AG10803 (cell line): ENCODE data around the gene PIGO.

Experiments
- DNase-seq: peaks from one replicate; pipeline ENCODE4 v3.0.0; 2010; ENCODE audit warnings: low read depth
- H3K4me3 ChIP-seq: 2 replicates; pipeline ENCODE4 v1.5.1; 2011; ENCODE audit warnings: mild to moderate bottlenecking, low read length, control low read depth
- TF ChIP-seq, protein P1 (sequence below): conservative IDR thresholded peaks from 2 replicates; pipeline ENCODE4 v1.5.1; 2011; ENCODE audit warnings: mild to moderate bottlenecking, low read length, control low read depth, inconsistent platforms

PIGO gene

DNA sequence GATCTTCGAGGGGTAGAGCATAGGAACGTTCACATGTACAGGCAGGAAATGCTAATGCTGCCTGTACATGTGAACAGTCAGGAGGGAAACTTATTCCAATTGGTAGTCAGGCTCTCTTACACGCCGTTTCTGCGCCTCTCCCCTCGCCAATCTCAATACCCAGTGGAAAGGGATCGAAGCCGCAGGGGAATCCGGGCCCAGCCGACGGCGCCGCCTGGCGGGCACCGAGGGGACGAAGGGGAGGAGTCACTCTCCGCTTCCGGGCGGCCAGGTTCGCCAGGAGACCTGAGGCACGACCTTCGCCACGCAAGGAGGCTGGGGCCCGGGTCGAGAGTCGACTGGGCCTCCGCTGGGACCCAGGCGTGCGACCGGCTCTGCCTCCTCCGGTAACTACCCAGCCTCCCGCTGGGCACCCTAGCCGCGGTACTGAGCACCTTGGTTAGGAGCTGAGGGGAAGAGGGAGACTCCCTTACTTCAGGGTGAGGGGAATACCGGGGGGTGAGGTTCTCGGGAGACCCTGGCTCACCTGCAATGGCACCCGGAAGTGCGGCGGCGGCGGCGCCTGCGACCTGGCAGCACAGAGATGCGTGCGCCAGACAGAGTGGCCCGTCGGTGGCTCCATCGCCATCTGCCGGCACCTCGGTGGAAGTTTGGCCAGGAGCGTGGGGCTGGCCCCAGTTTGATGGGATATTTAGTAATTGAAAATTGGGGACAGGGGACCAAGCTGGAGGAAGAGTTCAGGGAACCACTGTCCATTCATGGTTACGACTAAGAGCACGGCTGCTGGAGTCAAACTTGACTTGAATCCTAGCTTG lies at the start of gene PIGO:
PIGO (minus strand) TSS at position 557 of the 815 bp plus-strand sequence. CDS start 1,026 bp downstream, outside the sequence.
- H3K4me3 ChIP-seq: peak within 1 kb of the TSS; percentile 100
- TF ChIP-seq, protein P1, sequence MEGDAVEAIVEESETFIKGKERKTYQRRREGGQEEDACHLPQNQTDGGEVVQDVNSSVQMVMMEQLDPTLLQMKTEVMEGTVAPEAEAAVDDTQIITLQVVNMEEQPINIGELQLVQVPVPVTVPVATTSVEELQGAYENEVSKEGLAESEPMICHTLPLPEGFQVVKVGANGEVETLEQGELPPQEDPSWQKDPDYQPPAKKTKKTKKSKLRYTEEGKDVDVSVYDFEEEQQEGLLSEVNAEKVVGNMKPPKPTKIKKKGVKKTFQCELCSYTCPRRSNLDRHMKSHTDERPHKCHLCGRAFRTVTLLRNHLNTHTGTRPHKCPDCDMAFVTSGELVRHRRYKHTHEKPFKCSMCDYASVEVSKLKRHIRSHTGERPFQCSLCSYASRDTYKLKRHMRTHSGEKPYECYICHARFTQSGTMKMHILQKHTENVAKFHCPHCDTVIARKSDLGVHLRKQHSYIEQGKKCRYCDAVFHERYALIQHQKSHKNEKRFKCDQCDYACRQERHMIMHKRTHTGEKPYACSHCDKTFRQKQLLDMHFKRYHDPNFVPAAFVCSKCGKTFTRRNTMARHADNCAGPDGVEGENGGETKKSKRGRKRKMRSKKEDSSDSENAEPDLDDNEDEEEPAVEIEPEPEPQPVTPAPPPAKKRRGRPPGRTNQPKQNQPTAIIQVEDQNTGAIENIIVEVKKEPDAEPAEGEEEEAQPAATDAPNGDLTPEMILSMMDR: peak; percentile 78
- DNase-seq: peak; percentile 78

DNA sequence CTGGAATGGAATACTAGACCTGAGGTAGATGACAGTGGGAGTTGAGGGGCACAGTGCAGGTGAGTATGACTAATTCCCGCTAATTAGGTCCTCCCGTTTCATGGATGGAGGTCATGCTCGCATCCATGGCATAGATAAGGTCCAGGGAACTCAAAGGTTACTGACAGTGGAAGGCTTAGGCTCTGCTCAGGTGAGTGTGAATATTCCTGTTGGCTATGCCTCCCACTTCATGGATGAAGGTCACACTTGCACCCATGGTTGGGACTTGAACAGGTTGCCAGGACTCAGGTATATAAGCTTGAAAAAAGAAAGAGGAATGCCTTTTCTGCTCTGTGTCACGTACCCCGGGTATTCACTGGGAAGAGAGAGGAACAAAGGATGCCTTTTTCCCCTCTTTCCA lies 45.6 kb upstream of the PIGO start:
- TF ChIP-seq, protein P1: no peak
- no peak overlapping the region for H3K4me3 ChIP-seq
- no peak for DNase-seq

DNA sequence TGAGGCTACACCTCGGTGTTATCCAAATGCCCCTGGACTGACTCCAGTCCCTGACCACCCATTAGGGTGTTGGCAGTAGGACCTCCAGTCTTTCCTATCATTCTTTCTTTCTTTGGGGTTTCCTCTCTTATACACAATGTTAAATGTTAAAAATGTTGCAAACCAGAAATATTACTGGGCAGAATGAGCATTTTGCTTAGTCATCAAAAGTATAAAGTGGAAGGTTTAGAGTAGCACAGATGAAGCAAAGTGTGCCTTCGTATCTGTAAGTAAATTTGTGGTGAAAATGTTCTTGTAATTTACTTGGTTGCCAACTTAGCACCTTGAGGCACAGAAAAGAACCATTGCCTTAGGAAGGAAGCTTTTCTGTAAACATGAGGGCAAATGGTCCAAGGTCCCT lies 43.7 kb upstream of the PIGO start:
- no peak overlapping the region for H3K4me3 ChIP-seq
- DNase-seq: no peak
- TF ChIP-seq, protein P1: no peak

DNA sequence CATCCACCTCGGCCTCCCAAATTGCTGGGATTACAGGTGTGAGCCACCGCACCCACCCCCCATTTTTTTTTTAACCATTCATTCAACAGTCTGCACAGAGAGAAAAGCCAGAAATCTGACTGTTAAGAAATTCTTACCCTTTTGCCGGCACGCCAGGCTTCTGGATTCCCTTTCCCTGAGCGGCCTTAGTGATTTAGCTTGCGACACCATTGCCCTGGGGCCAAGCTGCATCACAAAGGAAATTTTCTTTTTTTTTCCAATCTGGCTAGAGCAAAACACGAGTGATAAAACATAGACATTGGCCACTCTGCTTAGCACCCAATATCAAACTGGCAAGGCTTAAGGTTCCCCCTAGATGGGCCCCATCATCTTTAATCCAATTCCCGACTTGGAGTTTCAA lies 40.5 kb upstream of the PIGO start:
- H3K4me3 ChIP-seq: no peak overlapping the region
- DNase-seq: no peak
- TF ChIP-seq, protein P1: no peak

DNA sequence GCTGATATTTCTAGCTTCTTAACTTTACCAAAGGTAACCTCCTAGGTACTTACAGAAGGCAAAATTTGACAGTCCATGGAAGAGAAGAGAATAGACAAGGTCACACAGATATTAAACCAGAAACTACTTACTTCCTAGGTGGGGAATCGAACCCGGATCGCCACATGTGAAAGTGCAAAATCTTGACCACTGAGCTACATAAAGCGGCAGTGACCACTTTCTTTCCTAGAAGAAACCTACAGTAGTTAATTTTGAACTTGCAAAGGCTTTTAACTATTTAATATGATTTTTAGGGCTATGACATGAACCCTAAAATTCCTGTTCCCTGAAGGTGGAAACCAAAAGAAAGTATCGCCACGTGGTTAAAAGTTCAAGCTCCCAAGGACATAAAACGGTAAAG lies 39.6 kb upstream of the PIGO start:
- DNase-seq: no peak
- TF ChIP-seq, protein P1: no peak
- no peak overlapping the region for H3K4me3 ChIP-seq

DNA sequence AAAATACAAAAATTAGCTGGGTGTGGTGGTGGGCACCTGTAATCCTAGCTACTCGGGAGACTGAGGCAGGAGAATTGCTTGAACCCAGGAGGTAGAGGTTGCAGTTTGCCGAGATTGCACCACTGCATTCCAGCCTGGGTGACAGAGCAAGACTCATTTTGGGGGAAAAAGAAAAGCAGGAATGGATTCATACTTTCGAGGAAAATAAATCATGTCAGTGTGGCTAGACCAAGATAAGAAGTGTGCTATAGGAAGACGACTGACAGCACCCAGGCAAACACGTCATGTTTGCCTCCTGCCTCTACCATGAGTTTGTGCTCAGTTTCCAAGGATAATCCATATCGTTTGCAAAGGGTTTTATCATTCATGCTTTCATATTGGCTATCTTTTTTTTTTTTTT lies 38.5 kb upstream of the PIGO start:
- no peak overlapping the region for H3K4me3 ChIP-seq
- no peak for DNase-seq
- TF ChIP-seq, protein P1: no peak

DNA sequence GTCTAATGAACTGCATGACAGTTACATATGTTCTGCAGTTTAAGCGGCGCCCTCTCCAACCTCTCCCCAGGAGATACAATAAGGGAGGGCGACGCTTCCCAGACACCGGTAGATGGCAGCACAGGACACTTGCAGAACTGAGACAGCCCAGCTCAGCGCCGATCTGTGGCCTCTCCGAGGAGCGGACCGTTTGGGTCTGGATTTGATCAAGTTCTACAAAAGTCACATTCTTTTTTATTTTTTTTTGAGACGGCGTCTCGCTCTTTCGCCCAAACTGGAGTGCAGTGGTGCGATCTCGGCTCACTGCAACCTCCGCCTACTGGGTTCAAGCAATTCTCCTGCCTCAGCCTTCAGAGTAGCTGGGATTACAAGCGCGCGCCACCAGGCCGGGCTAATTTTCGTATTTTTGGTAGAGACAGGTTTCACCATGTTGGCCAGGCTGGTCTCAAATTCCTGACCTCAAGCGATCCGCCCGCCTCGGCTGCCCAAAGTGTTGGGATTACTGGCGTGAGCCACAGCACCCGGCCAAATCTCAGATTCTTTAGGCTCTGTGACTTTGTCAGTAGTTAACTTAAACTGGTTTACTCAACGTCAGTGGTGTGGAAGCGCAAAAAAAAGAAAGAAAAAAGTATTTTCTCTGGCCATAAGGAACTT lies 20.6 kb upstream of the PIGO start:
- TF ChIP-seq, protein P1: peak; percentile 93
- DNase-seq: peak; percentile 95
- H3K4me3 ChIP-seq: peak overlapping the region; percentile 97
